GM10266 (cell line): ENCODE data around the gene TRIM17.

ENCODE experiments used
- DNase-seq: peaks from one replicate; pipeline ENCODE4 v3.0.0; 2012; ENCODE audit errors: extremely low spot score
- TF ChIP-seq, protein P1 (sequence below): IDR thresholded peaks from 2 replicates; pipeline ENCODE4 v1.5.1; 2012; ENCODE audit warnings: mild to moderate bottlenecking, low read depth; ENCODE audit not compliant: control insufficient read depth, insufficient read depth; ENCODE audit errors: missing control alignments

The TRIM17 gene

DNA sequence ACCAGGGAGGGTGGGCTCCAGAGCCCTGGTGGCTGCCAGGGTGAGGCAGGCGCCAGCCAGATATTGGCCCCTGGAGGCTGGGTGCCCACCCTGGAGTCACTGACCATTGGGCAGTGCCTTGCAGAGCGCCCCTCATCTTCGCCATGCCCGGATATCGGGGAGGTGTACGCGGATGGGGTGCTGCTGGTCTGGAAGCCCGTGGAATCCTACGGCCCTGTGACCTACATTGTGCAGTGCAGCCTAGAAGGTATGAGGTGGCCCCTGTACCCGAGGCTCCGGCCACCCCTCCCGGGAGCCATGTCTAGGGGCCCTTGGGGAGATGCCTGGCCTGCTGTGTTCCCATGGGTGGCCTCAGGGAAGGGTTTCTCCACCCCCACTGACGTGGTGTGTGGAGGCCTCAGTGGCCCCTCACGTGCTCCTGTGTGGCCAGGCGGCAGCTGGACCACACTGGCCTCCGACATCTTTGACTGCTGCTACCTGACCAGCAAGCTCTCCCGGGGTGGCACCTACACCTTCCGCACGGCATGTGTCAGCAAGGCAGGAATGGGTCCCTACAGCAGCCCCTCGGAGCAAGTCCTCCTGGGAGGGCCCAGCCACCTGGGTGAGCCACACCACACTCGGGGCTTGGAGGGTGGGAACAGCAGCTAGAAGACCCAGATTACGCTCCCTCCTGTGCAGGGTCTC, 40.9 kb downstream of the TRIM17 start:
- TF ChIP-seq, protein P1, sequence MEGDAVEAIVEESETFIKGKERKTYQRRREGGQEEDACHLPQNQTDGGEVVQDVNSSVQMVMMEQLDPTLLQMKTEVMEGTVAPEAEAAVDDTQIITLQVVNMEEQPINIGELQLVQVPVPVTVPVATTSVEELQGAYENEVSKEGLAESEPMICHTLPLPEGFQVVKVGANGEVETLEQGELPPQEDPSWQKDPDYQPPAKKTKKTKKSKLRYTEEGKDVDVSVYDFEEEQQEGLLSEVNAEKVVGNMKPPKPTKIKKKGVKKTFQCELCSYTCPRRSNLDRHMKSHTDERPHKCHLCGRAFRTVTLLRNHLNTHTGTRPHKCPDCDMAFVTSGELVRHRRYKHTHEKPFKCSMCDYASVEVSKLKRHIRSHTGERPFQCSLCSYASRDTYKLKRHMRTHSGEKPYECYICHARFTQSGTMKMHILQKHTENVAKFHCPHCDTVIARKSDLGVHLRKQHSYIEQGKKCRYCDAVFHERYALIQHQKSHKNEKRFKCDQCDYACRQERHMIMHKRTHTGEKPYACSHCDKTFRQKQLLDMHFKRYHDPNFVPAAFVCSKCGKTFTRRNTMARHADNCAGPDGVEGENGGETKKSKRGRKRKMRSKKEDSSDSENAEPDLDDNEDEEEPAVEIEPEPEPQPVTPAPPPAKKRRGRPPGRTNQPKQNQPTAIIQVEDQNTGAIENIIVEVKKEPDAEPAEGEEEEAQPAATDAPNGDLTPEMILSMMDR: no peak
- DNase-seq: no peak

DNA sequence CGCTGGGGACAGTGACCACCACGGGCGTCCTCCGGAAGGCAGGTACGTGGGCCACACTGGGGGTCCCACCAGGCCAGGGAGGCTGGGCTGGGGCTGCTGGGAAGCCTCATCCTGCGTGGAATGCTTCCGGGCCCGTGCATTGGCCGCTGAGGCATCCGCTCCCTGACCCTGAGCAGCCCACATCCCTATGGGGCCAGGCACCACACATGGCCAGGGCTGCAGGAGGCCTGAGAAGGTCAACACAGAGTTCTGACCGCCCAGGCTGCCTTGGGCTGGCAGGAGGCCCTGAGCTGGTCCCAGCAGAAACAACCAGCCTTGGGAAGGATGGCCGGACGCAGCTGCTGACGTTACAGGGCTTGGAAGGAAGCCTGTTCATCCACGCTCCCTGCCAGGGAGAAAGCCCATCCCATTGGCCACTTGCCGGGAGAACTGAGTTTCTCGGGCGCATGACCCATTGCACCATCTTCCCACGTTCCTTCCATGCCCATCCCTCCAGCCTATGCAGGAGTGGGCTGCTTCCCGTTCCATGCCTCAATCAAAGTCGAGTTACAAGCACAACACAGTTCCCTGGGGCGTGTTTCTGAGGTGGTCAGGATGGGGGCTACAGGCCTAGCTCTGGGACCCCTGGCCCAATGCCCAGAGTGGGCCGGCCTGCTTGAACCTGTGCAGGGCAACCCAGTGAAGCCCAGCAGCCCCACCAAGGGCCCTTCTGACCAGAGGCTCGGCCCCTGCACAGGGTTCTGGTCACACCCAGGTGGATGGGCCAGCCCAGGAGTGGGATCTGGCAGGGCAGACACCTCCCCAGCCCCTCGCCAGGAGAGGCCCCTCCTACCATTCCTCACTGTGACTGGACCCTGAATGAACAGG, 41.7 kb downstream of the TRIM17 start:
- no peak for DNase-seq

DNA sequence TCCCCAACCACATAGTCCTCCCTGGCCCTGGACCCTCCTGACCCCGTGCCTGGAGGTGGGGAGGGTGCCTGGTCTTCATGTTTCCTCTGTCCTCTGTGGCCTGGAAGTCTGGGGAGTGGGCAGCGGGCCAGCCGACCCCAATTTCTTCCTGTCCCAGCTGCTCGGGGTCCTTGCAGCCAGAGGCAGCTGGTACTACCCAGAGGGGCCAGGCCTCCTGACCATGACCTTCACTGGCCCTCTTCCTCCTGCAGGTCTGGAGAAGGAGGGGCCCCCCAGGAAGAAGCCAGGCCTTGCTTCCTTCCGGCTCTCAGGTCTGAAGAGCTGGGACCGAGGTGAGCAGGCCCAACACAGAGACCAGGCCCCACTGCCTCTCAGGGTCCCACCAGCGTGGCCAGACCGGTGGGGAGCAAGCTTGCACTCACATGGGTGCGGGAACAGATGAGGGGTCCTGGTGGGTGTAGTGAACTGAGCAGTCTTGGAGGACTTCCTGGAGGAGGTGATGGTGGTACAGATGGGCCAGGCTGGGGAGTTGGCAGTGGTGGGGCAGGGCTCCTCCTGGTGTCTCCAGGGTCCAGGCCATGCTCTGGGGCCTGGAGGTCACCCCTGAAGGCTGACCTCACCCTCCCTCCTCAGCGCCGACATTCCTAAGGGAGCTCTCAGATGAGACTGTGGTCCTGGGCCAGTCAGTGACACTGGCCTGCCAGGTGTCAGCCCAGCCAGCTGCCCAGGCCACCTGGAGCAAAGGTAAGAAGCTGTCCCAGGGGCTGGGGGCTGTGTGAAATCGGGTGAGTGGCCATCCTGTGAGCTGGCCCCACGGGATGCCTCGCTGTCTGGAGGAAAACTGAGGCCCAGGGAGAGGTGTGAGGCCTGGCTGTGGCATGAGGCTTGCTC, 42.7 kb downstream of the TRIM17 start:
- DNase-seq: no peak
- TF ChIP-seq, protein P1: no peak

More for the DNA sequence above, 41.7 kb downstream of the TRIM17 start:
- TF ChIP-seq, protein P1: no peak

DNA sequence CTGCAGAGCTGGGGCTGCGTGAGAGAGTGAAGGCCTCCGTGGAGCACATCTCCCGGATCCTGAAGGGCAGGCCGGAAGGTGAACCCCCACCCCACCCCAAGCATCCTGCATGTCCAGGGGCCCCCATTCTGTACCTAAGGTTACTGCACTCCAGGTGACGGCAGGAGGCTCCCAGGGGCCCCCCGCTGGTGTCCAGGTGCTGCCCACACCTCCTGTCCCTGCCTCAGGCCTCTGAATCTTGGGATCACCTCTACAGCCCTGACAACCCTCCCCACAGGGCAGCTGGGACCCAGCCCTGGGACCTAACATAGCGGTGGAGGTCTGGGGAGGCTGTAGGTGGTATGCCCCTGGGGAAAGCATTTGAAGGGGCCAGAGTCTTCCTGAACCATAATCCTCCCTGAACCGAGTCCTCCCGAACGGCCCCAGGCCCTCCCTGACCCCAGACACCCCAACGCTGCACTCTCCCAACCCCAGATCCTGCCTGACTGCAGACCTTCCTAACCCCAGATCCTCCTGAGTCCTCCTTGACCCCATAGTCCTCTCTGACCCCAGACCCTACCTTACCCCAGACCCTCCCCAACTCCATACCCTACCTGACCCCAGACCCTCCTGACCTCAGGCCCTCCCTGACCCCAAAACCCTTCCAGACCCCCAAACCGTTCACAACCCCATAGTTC, 43.5 kb downstream of the TRIM17 start:
- no peak for DNase-seq
- TF ChIP-seq, protein P1: no peak

DNA sequence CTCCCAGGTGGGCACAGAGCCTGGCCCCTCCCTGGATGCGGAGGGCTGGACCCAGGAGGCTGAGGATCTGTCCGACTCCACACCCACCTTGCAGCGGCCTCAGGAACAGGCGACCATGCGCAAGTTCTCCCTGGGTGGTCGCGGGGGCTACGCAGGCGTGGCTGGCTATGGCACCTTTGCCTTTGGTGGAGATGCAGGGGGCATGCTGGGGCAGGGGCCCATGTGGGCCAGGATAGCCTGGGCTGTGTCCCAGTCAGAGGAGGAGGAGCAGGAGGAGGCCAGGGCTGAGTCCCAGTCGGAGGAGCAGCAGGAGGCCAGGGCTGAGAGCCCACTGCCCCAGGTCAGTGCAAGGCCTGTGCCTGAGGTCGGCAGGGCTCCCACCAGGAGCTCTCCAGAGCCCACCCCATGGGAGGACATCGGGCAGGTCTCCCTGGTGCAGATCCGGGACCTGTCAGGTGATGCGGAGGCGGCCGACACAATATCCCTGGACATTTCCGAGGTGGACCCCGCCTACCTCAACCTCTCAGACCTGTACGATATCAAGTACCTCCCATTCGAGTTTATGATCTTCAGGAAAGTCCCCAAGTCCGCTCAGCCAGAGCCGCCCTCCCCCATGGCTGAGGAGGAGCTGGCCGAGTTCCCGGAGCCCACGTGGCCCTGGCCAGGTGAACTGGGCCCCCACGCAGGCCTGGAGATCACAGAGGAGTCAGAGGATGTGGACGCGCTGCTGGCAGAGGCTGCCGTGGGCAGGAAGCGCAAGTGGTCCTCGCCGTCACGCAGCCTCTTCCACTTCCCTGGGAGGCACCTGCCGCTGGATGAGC, 44.3 kb downstream of the TRIM17 start:
- TF ChIP-seq, protein P1: no peak
- DNase-seq: no peak

DNA sequence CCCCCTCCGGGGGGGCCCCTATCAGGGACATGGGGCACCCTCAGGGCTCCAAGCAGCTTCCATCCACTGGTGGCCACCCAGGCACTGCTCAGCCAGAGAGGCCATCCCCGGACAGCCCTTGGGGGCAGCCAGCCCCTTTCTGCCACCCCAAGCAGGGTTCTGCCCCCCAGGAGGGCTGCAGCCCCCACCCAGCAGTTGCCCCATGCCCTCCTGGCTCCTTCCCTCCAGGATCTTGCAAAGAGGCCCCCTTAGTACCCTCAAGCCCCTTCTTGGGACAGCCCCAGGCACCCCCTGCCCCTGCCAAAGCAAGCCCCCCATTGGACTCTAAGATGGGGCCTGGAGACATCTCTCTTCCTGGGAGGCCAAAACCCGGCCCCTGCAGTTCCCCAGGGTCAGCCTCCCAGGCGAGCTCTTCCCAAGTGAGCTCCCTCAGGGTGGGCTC, 44.9 kb downstream of the TRIM17 start:
- no peak for DNase-seq

More for the DNA sequence above, 44.9 kb downstream of the TRIM17 start:
- TF ChIP-seq, protein P1: no peak
